PFSK-1 (cell line): Measurements from ENCODE around the gene OTUD5.

ENCODE experiments used
- POLR2AphosphoS5 ChIP-seq: IDR thresholded peaks from 2 replicates; pipeline ENCODE4 v1.6.1; 2012; ENCODE audit warnings: low read depth, mild to moderate bottlenecking, control low read depth, low read length, moderate library complexity
- SIN3A ChIP-seq: IDR thresholded peaks from 2 replicates; pipeline ENCODE4 v1.6.1; 2012; ENCODE audit warnings: mild to moderate bottlenecking, low read length, moderate library complexity, borderline replicate concordance; ENCODE audit not compliant: insufficient read depth
- TF ChIP-seq, protein P1 (sequence below), 2 experiments: IDR thresholded peaks; 2 replicates each; pipeline versions ENCODE4 v1.6.1 to v1.8.0; 2011 to 2012; ENCODE audit warnings: low read depth in 2 of 2, low read length in 2 of 2, control low read depth in 1 of 2, inconsistent platforms in 1 of 2, mild to moderate bottlenecking in 1 of 2, moderate library complexity in 1 of 2; ENCODE audit not compliant: insufficient read depth in 1 of 2

DNA sequence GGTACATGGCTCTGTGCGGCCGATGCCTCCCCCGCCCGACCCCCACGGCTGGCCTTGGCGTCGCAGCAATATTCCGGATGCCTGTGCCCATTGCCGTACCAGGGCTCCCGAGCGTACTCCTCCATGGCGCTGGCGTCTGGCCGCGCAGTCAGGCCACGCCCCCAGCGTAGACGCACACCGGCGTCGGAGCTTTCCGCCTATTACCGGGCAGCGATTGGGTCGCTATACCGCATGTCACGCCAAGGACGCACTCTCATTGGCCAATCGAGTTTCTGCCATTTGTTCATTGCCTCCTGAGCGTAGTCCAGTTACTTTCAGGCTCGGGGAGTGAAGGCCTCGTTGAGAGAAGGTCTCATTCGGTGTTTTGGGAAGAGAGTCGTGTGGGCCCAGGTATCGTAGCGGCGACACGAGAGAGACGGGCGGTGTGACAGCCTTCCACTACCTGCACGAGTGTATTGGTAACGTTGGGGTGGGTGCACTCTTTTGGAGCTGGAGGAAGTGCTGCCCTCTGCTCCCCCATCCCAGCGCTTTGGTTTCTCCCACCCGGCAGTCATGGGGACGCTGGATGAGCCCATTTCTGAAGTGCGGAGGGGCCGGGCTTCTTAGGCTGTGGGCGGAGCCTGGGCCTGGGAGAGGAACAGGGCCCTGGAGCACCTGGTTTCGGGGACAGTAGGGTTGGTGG, 59.6 kb downstream of the OTUD5 start, which contains the start of the genes PQBP1 and TIMM17B:
- TF ChIP-seq, protein P1, sequence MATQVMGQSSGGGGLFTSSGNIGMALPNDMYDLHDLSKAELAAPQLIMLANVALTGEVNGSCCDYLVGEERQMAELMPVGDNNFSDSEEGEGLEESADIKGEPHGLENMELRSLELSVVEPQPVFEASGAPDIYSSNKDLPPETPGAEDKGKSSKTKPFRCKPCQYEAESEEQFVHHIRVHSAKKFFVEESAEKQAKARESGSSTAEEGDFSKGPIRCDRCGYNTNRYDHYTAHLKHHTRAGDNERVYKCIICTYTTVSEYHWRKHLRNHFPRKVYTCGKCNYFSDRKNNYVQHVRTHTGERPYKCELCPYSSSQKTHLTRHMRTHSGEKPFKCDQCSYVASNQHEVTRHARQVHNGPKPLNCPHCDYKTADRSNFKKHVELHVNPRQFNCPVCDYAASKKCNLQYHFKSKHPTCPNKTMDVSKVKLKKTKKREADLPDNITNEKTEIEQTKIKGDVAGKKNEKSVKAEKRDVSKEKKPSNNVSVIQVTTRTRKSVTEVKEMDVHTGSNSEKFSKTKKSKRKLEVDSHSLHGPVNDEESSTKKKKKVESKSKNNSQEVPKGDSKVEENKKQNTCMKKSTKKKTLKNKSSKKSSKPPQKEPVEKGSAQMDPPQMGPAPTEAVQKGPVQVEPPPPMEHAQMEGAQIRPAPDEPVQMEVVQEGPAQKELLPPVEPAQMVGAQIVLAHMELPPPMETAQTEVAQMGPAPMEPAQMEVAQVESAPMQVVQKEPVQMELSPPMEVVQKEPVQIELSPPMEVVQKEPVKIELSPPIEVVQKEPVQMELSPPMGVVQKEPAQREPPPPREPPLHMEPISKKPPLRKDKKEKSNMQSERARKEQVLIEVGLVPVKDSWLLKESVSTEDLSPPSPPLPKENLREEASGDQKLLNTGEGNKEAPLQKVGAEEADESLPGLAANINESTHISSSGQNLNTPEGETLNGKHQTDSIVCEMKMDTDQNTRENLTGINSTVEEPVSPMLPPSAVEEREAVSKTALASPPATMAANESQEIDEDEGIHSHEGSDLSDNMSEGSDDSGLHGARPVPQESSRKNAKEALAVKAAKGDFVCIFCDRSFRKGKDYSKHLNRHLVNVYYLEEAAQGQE (IDR thresholded peaks at IDR 0.05; ENCODE audit: insufficient read depth in 1 of 2, low read depth in 2 of 2, low read length in 2 of 2): no peak
- TF ChIP-seq SIN3A (peak; percentile 42; the same call in 1 of the 2 replicates), POLR2AphosphoS5 (peak; percentile 92)
